Ectodermal cell (in vitro differentiated cells): ENCODE results near the gene DPPA5.

ENCODE experiments used
- H3K27ac ChIP-seq: 2 replicates; pipeline ENCODE4 v1.7.0; 2013; ENCODE audit warnings: mild to moderate bottlenecking, low read depth, low read length; ENCODE audit not compliant: insufficient read depth, poor library complexity, severe bottlenecking
- H3K27me3 ChIP-seq: 2 replicates; pipeline ENCODE4 v1.7.0; 2013; ENCODE audit warnings: mild to moderate bottlenecking, low read length; ENCODE audit not compliant: insufficient read depth, control insufficient read depth, poor library complexity, severe bottlenecking
- H3K36me3 ChIP-seq: one replicate; pipeline ENCODE4 v1.7.0; 2013; ENCODE audit warnings: low read length; ENCODE audit not compliant: control insufficient read depth, insufficient read depth
- H3K4me1 ChIP-seq: one replicate; pipeline ENCODE4 v1.7.0; 2013; ENCODE audit warnings: low read length; ENCODE audit not compliant: control insufficient read depth, insufficient read depth
- H3K4me3 ChIP-seq: 2 replicates; pipeline ENCODE4 v1.7.0; 2013; ENCODE audit warnings: low read depth, low read length, control low read depth; ENCODE audit not compliant: insufficient read depth
- H3K9me3 ChIP-seq: 2 replicates; pipeline ENCODE4 v1.7.0; 2013; ENCODE audit warnings: mild to moderate bottlenecking, low read length, moderate library complexity; ENCODE audit not compliant: control insufficient read depth
- WGBS, 2 experiments: methylation state at CpG; one replicate each; pipeline ENCODE4 v1.1.7; 2013; ENCODE audit warnings: missing lambda C conversion rate in 2 of 2; 5-methylcytosine and 5-hydroxymethylcytosine counted together

The DPPA5 gene

DNA sequence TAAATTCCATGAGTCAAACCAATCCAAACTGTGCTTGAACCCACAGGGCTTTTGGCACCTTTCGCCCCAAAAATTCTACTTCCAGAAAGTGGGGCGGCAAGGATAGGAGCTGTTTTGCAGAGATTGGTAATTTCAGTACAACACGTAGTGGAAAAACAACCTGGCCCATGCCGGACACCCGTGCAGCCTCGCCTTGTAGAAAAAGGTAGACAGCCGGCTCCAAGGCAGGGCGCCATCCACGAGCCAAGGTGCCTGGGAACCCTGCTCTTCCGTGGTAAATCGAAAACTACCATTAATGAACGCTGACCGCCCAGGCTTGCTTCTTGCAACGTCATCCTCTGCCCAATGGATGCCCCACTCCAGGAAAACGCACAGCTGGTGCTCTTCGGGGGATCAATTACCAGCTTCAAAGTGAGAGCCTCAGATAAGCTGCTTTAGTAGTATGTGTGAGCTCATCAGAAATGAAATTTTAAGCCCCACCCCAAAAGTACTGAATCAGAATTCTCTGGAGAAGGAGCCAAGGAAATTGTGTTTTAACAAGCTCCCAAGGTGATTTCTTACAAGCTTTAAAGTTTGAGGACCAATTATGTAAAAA, 13.8 kb upstream of the DPPA5 start:
- no peak overlapping the region for H3K27ac ChIP-seq
- H3K27me3 ChIP-seq = no peaks in the 10 kb centered on the region
- H3K9me3 ChIP-seq = no peaks in the 10 kb centered on the region
- H3K4me1 ChIP-seq = no peaks in the 10 kb centered on the region
- H3K36me3 ChIP-seq = no peaks in the 10 kb centered on the region
- 87 to 88% methylated on average over 16 of the region's 16 CpGs for WGBS, 2 experiments
- H3K4me3 ChIP-seq = no peak overlapping the region

GRCh38 chr6:73364549-73364948, 10.5 kb upstream of the DPPA5 start:
- H3K27me3 ChIP-seq = no peaks in the 10 kb centered on the region
- H3K4me3 ChIP-seq = no peak overlapping the region
- no peaks in the 10 kb centered on the region for H3K4me1 ChIP-seq
- no peak overlapping the region for H3K27ac ChIP-seq
- H3K9me3 ChIP-seq = no peaks in the 10 kb centered on the region
- H3K36me3 ChIP-seq = no peaks in the 10 kb centered on the region
- 91 to 93% methylated on average over 8 to 9 of the region's 9 CpGs for WGBS, 2 experiments

GRCh38 chr6:73364121-73364520, 10.0 kb upstream of the DPPA5 start:
- no peaks in the 10 kb centered on the region for H3K9me3 ChIP-seq
- WGBS, 2 experiments = 96% methylated on average over 14 of the region's 14 CpGs
- no peak overlapping the region for H3K4me3 ChIP-seq
- H3K27me3 ChIP-seq = no peaks in the 10 kb centered on the region
- no peak overlapping the region for H3K27ac ChIP-seq
- H3K36me3 ChIP-seq = no peaks in the 10 kb centered on the region
- no peaks in the 10 kb centered on the region for H3K4me1 ChIP-seq

DNA sequence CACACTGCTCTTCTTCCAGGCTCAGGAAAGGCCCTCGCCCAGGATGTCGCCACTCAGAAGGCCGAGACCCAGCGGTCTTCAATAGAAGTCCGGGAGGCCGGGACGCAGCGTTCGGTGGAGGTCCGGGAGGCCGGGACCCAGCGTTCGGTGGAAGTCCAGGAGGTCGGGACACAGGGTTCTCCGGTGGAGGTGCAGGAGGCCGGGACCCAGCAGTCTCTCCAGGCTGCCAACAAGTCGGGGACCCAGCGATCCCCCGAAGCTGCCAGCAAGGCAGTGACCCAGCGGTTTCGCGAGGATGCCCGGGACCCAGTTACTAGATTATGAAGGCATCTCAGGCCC, 9.4 kb upstream of the DPPA5 start:
- WGBS, 2 experiments = 95 to 97% methylated on average over 23 of the region's 23 CpGs
- H3K9me3 ChIP-seq = no peaks in the 10 kb centered on the region
- no peak overlapping the region for H3K27ac ChIP-seq
- no peak overlapping the region for H3K4me3 ChIP-seq
- H3K36me3 ChIP-seq = no peaks in the 10 kb centered on the region
- no peaks in the 10 kb centered on the region for H3K4me1 ChIP-seq
- no peaks in the 10 kb centered on the region for H3K27me3 ChIP-seq

DNA sequence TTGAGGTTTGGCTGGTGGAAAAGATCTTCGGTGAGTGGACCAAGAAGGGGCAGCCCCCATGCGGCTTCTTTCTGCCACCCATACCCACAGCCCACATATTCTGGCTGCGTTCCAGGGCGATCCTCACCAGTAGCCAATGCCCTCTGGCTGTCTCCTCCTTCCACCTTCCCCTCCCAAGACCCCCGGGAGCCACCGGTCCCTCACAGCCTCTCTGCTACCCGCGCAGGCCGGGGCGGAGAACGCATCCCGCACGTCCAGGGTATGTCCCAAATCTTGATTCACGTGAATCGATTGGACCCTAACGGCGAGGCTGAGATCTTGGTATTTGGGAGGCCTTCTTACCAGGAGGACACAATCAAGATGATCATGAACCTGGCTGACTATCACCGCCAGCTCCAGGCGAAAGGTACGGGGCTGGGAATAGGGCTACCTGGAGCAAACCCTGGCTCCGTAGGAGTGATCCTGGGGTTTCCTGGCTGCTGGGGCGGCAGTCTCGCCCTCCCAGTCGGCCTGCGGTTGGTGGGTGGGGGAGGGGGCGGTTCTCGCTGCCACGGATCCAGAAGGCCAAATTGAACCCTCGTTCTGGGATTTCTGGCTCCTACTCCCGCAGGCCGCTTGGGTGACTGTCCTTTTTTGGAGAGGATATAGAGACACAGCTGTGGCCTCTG, 8.9 kb upstream of the DPPA5 start:
- H3K4me3 ChIP-seq = no peak overlapping the region
- no peak overlapping the region for H3K27ac ChIP-seq
- H3K4me1 ChIP-seq = no peaks in the 10 kb centered on the region
- 95 to 96% methylated on average over 31 of the region's 31 CpGs for WGBS, 2 experiments
- H3K9me3 ChIP-seq = no peaks in the 10 kb centered on the region
- H3K36me3 ChIP-seq = no peaks in the 10 kb centered on the region
- H3K27me3 ChIP-seq = no peaks in the 10 kb centered on the region

DNA sequence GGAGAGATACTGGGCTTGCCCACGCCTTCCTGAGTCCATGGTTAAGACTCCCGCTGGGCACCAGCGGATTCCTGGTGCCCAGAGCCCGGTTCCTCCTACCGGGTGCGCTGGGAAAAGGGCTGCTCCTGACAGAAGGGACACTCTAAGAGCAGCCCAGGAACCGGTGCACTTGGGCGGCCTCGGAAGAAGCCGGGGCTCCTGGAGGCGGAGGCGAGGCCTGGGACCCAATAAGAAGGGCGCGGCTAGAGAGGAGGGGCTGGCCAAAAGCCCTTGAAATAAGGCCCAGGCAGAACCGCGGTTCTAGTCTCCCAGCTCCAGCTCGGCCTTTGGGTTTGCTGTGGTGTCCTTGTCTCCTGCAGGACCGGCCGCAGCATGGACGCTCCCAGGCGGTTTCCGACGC, 8.3 kb upstream of the DPPA5 start, which contains the start of gene KHDC3L:
Gene KHDC3L (plus strand): TSS at position 301 of the 400 bp plus-strand sequence. CDS start 72 bp downstream, at position 373.
- Histone ChIP-seq H3K9me3 (no peaks in the 10 kb centered on the region), H3K4me1 (no peaks in the 10 kb centered on the region), H3K36me3 (no peaks in the 10 kb centered on the region), H3K4me3 (no peak within 1 kb of the TSS), H3K27ac (no peak within 1 kb of the TSS), H3K27me3 (no peaks in the 10 kb centered on the region)
- WGBS, 2 experiments = 96% methylated on average over 23 of the region's 23 CpGs

DNA sequence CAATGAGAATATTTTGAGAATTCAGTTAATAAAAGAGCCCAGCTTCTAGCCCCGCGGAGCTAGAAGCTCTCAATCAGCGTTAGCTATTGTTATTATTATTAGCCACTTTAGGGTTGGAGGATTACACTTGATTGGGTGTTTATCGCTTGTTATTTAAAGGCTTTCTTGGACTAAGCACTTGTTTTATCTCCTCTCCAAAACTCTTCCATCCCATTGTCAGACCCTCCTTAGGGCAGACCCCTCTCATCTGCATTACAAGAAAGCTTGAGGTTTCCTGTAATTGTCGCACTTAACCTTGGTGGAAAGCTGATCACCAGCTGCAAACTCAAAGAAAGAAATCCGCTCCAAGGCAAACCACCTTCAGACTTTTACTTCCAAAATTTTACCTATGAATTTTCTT, 4.8 kb downstream of the DPPA5 start:
- H3K27ac ChIP-seq = no peak overlapping the region
- no peaks in the 10 kb centered on the region for H3K27me3 ChIP-seq
- no peaks in the 10 kb centered on the region for H3K36me3 ChIP-seq
- WGBS, 2 experiments = 18 to 21% methylated on average over 5 to 6 of the region's 6 CpGs
- H3K4me3 ChIP-seq = no peak overlapping the region
- H3K4me1 ChIP-seq = no peaks in the 10 kb centered on the region
- no peaks in the 10 kb centered on the region for H3K9me3 ChIP-seq

GRCh38 chr6:73348550-73349204, 5.4 kb downstream of the DPPA5 start:
- H3K4me3 ChIP-seq = no peak overlapping the region
- no peaks in the 10 kb centered on the region for H3K27me3 ChIP-seq
- no peaks in the 10 kb centered on the region for H3K4me1 ChIP-seq
- no peak overlapping the region for H3K27ac ChIP-seq
- no peaks in the 10 kb centered on the region for H3K36me3 ChIP-seq
- H3K9me3 ChIP-seq = no peaks in the 10 kb centered on the region
- 93 to 94% methylated on average over 31 to 33 of the region's 33 CpGs for WGBS, 2 experiments

DNA sequence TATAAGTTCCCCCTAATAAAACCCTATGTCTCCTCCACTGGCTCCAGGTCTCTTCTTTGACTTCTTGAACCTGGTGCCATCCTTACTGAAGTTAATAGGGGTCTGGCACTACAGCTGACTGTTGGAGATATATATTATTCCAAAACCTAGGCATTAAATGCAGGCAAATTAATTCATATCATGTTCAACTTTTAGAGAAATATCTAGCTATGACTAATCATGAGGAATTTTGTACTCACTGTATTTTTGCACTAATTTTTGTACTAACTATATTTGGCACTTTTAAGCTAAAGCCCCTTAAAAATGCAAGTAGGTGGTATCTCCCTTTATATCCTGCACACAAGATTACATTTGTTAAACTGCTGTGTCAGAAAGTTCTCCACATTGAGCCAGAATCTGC, 10.9 kb downstream of the DPPA5 start:
- Histone ChIP-seq H3K27ac (no peak overlapping the region), H3K9me3 (no peaks in the 10 kb centered on the region), H3K4me1 (no peaks in the 10 kb centered on the region), H3K4me3 (no peak overlapping the region), H3K36me3 (no peaks in the 10 kb centered on the region), H3K27me3 (no peaks in the 10 kb centered on the region)

DNA sequence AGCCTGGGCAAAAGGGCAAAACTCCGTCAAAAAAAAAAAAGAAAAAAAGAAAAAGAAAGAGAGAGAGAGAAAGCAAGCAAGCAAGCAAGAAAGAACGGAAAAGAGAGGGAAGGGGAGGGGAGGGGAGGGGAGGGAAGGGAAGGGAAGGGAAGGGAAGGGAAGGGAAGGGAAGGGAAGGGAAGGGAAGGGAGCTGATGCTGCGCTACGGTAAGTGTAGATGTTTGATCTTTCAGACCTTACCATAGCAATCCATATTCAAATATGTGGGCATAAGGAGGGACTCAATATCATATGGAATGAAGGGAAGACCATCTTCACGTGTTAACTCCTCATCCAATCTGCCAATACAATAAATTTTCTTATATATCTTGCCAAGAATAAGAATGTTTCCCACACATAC, 11.9 kb downstream of the DPPA5 start:
- Histone ChIP-seq H3K4me3 (no peak overlapping the region), H3K36me3 (no peaks in the 10 kb centered on the region), H3K4me1 (no peaks in the 10 kb centered on the region), H3K27me3 (no peaks in the 10 kb centered on the region), H3K9me3 (no peaks in the 10 kb centered on the region), H3K27ac (no peak overlapping the region)
- WGBS, 2 experiments = 88 to 91% methylated on average over 1 to 4 of the region's 5 CpGs
